ENCODE results near the gene C18orf32.

Gene C18orf32

GRCh38 chr18:49486953-49487710 is at the start of gene C18orf32:
Gene C18orf32, minus strand, starts transcription at chr18:49487234. Its CDS starts 3,486 bp downstream, at chr18:49483748.
- H3K27me3 ChIP-seq (replicated peaks; ENCODE audit: insufficient read depth, low read length), result no peaks in the 10 kb centered on the region
- peaks cover 31% of the 10 kb centered on the region for H3K4me1 ChIP-seq (ENCODE audit: low read length)
- peak; percentile 97 for DNase-seq
- H3K27ac ChIP-seq (ENCODE audit: low read length), result peak within 1 kb of the TSS; percentile 85
- H3K79me2 ChIP-seq (ENCODE audit: low read length), result peaks cover 54% of the 10 kb centered on the region
- peak within 1 kb of the TSS; percentile 52 for H2AFZ ChIP-seq (ENCODE audit: low read length)
- peak within 1 kb of the TSS; percentile 73 for H3K4me3 ChIP-seq (ENCODE audit: low read length)
- peaks cover 9% of the 10 kb centered on the region; the same call in 1 of the 2 replicates for H4K20me1 ChIP-seq (ENCODE audit: insufficient read depth, low read length)
- H3K9me2 ChIP-seq (replicated peaks; ENCODE audit: insufficient read depth, low read length), result no peaks in the 10 kb centered on the region
- peaks cover 22% of the 10 kb centered on the region for H3K36me3 ChIP-seq (replicated peaks; ENCODE audit: insufficient read depth, low read length)
- H3F3A ChIP-seq (ENCODE audit: insufficient read depth, low read length), result peaks cover 55% of the 10 kb centered on the region
- H3K9me3 ChIP-seq (replicated peaks; ENCODE audit: insufficient read depth, low read length), result no peaks in the 10 kb centered on the region
- peak within 1 kb of the TSS; percentile 56 for H3K9ac ChIP-seq (ENCODE audit: low read length)
- TF ChIP-seq EZH2phosphoT487 (IDR thresholded peaks at IDR 0.05; ENCODE audit: low read length), result no peak
- no peak for TF ChIP-seq EZH2 (optimal IDR thresholded peaks at IDR 0.05; ENCODE audit: low read depth, low read length)
- no peak for TF ChIP-seq CTCF (IDR thresholded peaks at IDR 0.05; ENCODE audit: low read length)
- peak within 1 kb of the TSS; percentile 53 for H3K4me2 ChIP-seq (ENCODE audit: low read depth, low read length)

- no peaks in the 10 kb centered on the region for H3K79me2 ChIP-seq (ENCODE audit: low read length)
- H3K4me1 ChIP-seq (ENCODE audit: low read length), result peaks cover 9% of the 10 kb centered on the region
- no peak overlapping the region for H3K4me2 ChIP-seq (ENCODE audit: low read depth, low read length)
- TF ChIP-seq CTCF (IDR thresholded peaks at IDR 0.05; ENCODE audit: low read length) (no peak), EZH2 (optimal IDR thresholded peaks at IDR 0.05; ENCODE audit: low read depth, low read length) (no peak), EZH2phosphoT487 (IDR thresholded peaks at IDR 0.05; ENCODE audit: low read length) (no peak)
- H3K27me3 ChIP-seq (replicated peaks; ENCODE audit: insufficient read depth, low read length), result no peaks in the 10 kb centered on the region
- H3K27ac ChIP-seq (ENCODE audit: low read length), result no peak overlapping the region
- no peak overlapping the region for H2AFZ ChIP-seq (ENCODE audit: low read length)
- H3K9me2 ChIP-seq (replicated peaks; ENCODE audit: insufficient read depth, low read length), result no peaks in the 10 kb centered on the region
- peaks cover 4% of the 10 kb centered on the region for H3F3A ChIP-seq (ENCODE audit: insufficient read depth, low read length)
- H3K36me3 ChIP-seq (replicated peaks; ENCODE audit: insufficient read depth, low read length), result no peaks in the 10 kb centered on the region
- no peaks in the 10 kb centered on the region for H4K20me1 ChIP-seq (ENCODE audit: insufficient read depth, low read length)
- no peak for DNase-seq
- H3K9ac ChIP-seq (ENCODE audit: low read length), result no peak overlapping the region
- H3K4me3 ChIP-seq (ENCODE audit: low read length), result no peak overlapping the region
- no peaks in the 10 kb centered on the region for H3K9me3 ChIP-seq (replicated peaks; ENCODE audit: insufficient read depth, low read length)
These were observed 48.0 kb upstream of the C18orf32 start for GRCh38 chr18:49534846-49535601.

GRCh38 chr18:49531678-49532153 is 44.7 kb upstream of the C18orf32 start:
- H3K27me3 ChIP-seq (replicated peaks; ENCODE audit: insufficient read depth, low read length), result no peaks in the 10 kb centered on the region
- peak; percentile 81 for DNase-seq
- no peak for TF ChIP-seq CTCF (IDR thresholded peaks at IDR 0.05; ENCODE audit: low read length)
- TF ChIP-seq EZH2 (optimal IDR thresholded peaks at IDR 0.05; ENCODE audit: low read depth, low read length), result no peak
- no peak for TF ChIP-seq EZH2phosphoT487 (IDR thresholded peaks at IDR 0.05; ENCODE audit: low read length)
- H3K4me1 ChIP-seq (ENCODE audit: low read length), result peaks cover 9% of the 10 kb centered on the region
- H3K79me2 ChIP-seq (ENCODE audit: low read length), result no peaks in the 10 kb centered on the region
- no peaks in the 10 kb centered on the region for H3K36me3 ChIP-seq (replicated peaks; ENCODE audit: insufficient read depth, low read length)
- H3K27ac ChIP-seq (ENCODE audit: low read length), result peak overlapping the region; percentile 89
- peak overlapping the region; percentile 72 for H3K9ac ChIP-seq (ENCODE audit: low read length)
- no peaks in the 10 kb centered on the region for H4K20me1 ChIP-seq (ENCODE audit: insufficient read depth, low read length)
- H3K9me2 ChIP-seq (replicated peaks; ENCODE audit: insufficient read depth, low read length), result no peaks in the 10 kb centered on the region
- peak overlapping the region; percentile 97 for H3K4me2 ChIP-seq (ENCODE audit: low read depth, low read length)
- H3F3A ChIP-seq (ENCODE audit: insufficient read depth, low read length), result peaks cover 4% of the 10 kb centered on the region
- H3K9me3 ChIP-seq (replicated peaks; ENCODE audit: insufficient read depth, low read length), result no peaks in the 10 kb centered on the region
- peak overlapping the region; percentile 99 for H2AFZ ChIP-seq (ENCODE audit: low read length)
- H3K4me3 ChIP-seq (ENCODE audit: low read length), result peak overlapping the region; percentile 71

Measured in MM.1S (cell line).